Thoracic aorta (tissue), 2 donors: ENCODE measurements around the gene ATP6V1F. TPM values are rescaled to one million over a fixed set of nuclear protein-coding genes. Genes with fewer than 3 reads are reported as not detected.
A peak's percentile ranks its signal among the peaks of the same experiment; 100 is the strongest.

Experiments
- ATAC-seq: fragments of 150-250 bp; one replicate; pipeline ENCODE4 v1.8.0; 2017; ENCODE audit warnings: low read depth; ENCODE audit not compliant: insufficient number of reproducible peaks, low FRiP score
- DNase-seq: peaks from one replicate; pipeline ENCODE4 v3.0.0-alpha.2; 2020; ENCODE audit warnings: low spot score
- H3K27ac ChIP-seq, 2 donors: fragments of 200-600 bp; sonication (generic); 1 replicate in 1 of 2; 2 replicates in 1 of 2; pipeline ENCODE4 v1.5.1; 2016; ENCODE audit warnings: mild to moderate bottlenecking in 2 of 2, moderate library complexity in 2 of 2
- H3K27me3 ChIP-seq: fragments of 200-600 bp; sonication (generic); replicated peaks from 2 replicates; pipeline ENCODE4 v1.6.0; 2016; ENCODE audit warnings: mild to moderate bottlenecking; ENCODE audit not compliant: insufficient read depth
- H3K36me3 ChIP-seq: fragments of 200-600 bp; sonication (generic); one replicate; pipeline ENCODE4 v1.5.1; 2016
- H3K4me1 ChIP-seq, 2 donors: fragments of 200-600 bp; sonication (generic); 1 replicate in 1 of 2; 2 replicates in 1 of 2; pipeline versions ENCODE4 v1.5.1 to v1.6.0; 2016; ENCODE audit warnings: low read depth in 2 of 2, mild to moderate bottlenecking in 1 of 2; ENCODE audit not compliant: control insufficient read depth in 1 of 2
- H3K4me3 ChIP-seq: fragments of 200-600 bp; sonication (generic); 2 replicates; pipeline ENCODE4 v1.5.1; 2016; ENCODE audit warnings: mild to moderate bottlenecking
- H3K9me3 ChIP-seq: fragments of 200-600 bp; sonication (generic); 2 replicates; pipeline ENCODE4 v1.5.1; 2016
- CTCF ChIP-seq: fragments of 200-600 bp; sonication (generic); IDR thresholded peaks from one replicate; pipeline ENCODE4 v1.5.1; 2019; ENCODE audit warnings: antibody characterized with exemption
- total RNA-seq, 2 donors: library from RNA; depleted of rRNA; stranded (reverse); fragments of >200 nt; gene quantifications; one replicate each; pipeline versions ENCODE4 v1.1.0 to v1.2.3, GENCODE V29; 2016

The ATP6V1F gene
- total RNA-seq, 2 donors from 2014 or later = 73.6 to 96.0 TPM

GRCh38 chr7:128836729-128837348 is 25.8 kb upstream of the ATP6V1F start:
- Histone ChIP-seq H3K27ac (peak overlapping the region; percentile 78 to 83), H3K4me1 (peaks cover 16 to 39% of the 10 kb centered on the region in 2 donors), H3K4me3 (no peak overlapping the region), H3K27me3 (no peaks in the 10 kb centered on the region), H3K9me3 (no peaks in the 10 kb centered on the region), H3K36me3 (peaks cover 43% of the 10 kb centered on the region)
- DNase-seq (no peak), ATAC-seq (no peak)
- TF ChIP-seq CTCF = no peak

- ATAC-seq = no peak
- TF ChIP-seq CTCF = no peak
- no peak overlapping the region for H3K27ac ChIP-seq
- H3K27me3 ChIP-seq = no peaks in the 10 kb centered on the region
- no peak overlapping the region for H3K4me3 ChIP-seq
- H3K4me1 ChIP-seq = peaks cover 16 to 34% of the 10 kb centered on the region in 2 donors
- DNase-seq = no peak
- H3K36me3 ChIP-seq = peaks cover 47% of the 10 kb centered on the region
- no peaks in the 10 kb centered on the region for H3K9me3 ChIP-seq
These were observed 25.1 kb upstream of the ATP6V1F start for GRCh38 chr7:128837521-128837921.

GRCh38 chr7:128838109-128838779 is 24.4 kb upstream of the ATP6V1F start:
- no peak for DNase-seq
- H3K9me3 ChIP-seq = no peaks in the 10 kb centered on the region
- peaks cover 53% of the 10 kb centered on the region for H3K36me3 ChIP-seq
- no peak overlapping the region for H3K4me3 ChIP-seq
- H3K27me3 ChIP-seq = no peaks in the 10 kb centered on the region
- peaks cover 8 to 27% of the 10 kb centered on the region in 2 donors for H3K4me1 ChIP-seq
- TF ChIP-seq CTCF = no peak
- ATAC-seq = no peak
- H3K27ac ChIP-seq = peak overlapping the region in 1 of 2 donors; percentile 25

- H3K4me1 ChIP-seq = peaks cover 8 to 18% of the 10 kb centered on the region in 2 donors
These were observed 23.5 kb upstream of the ATP6V1F start for GRCh38 chr7:128838981-128839731.

More at GRCh38 chr7:128838981-128839731, 23.5 kb upstream of the ATP6V1F start:
- Histone ChIP-seq H3K27ac (peak overlapping the region in 1 of 2 donors; percentile 25), H3K9me3 (no peaks in the 10 kb centered on the region), H3K36me3 (peaks cover 62% of the 10 kb centered on the region), H3K27me3 (no peaks in the 10 kb centered on the region), H3K4me3 (no peak overlapping the region)
- DNase-seq (no peak), ATAC-seq (no peak)
- no peak for TF ChIP-seq CTCF
